ENCODE measurements around the gene LTBP1.

DNA sequence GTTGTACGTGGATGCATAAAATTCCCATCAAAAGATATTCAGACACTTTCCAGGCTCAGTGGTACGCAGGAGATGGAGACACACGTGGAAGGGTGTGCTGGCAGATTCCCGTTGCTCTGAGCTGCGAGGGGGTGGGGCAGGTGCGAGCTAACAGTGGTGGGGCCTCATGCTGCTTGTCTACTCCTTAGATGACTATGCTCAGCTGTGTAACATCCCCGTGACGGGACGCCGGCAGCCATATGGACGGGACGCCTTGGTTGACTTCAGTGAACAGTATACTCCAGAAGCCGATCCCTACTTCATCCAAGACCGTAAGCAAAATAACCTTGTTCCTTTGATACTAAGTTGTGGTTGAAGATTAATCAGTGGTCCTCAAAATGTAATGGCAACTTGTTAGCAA lies 442.2 kb downstream of the LTBP1 start:
- TF ChIP-seq, protein P1, sequence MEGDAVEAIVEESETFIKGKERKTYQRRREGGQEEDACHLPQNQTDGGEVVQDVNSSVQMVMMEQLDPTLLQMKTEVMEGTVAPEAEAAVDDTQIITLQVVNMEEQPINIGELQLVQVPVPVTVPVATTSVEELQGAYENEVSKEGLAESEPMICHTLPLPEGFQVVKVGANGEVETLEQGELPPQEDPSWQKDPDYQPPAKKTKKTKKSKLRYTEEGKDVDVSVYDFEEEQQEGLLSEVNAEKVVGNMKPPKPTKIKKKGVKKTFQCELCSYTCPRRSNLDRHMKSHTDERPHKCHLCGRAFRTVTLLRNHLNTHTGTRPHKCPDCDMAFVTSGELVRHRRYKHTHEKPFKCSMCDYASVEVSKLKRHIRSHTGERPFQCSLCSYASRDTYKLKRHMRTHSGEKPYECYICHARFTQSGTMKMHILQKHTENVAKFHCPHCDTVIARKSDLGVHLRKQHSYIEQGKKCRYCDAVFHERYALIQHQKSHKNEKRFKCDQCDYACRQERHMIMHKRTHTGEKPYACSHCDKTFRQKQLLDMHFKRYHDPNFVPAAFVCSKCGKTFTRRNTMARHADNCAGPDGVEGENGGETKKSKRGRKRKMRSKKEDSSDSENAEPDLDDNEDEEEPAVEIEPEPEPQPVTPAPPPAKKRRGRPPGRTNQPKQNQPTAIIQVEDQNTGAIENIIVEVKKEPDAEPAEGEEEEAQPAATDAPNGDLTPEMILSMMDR (conservative IDR thresholded peaks at IDR 0.05; ENCODE audit: low read length), result no peak
- no peak for TF ChIP-seq EZH2phosphoT487 (IDR thresholded peaks at IDR 0.05; ENCODE audit: borderline replicate concordance, low read depth, low read length)
